Kidney epithelial cell (primary cell): ENCODE measurements around the gene DPYSL5. TPM values are rescaled to one million over a fixed set of nuclear protein-coding genes. Genes with fewer than 3 reads are reported as not detected.

Experiments
- DNase-seq: peaks from one replicate; pipeline ENCODE4 v3.0.0-alpha.2; 2010; ENCODE audit warnings: low read depth
- H3K27me3 ChIP-seq: 2 replicates; pipeline ENCODE4 v1.6.0; 2011; ENCODE audit warnings: low read length; ENCODE audit not compliant: control insufficient read depth, insufficient read depth
- H3K36me3 ChIP-seq: 2 replicates; pipeline ENCODE4 v1.5.1; 2011; ENCODE audit warnings: low read length; ENCODE audit not compliant: control insufficient read depth, insufficient read depth
- H3K4me3 ChIP-seq: 2 replicates; pipeline ENCODE4 v1.5.1; 2011; ENCODE audit warnings: low read depth, mild to moderate bottlenecking, control low read depth, low read length
- total RNA-seq: library from RNA; depleted of rRNA; stranded (reverse); fragments of >200 nt; gene quantifications from 2 replicates; pipeline ENCODE4 v1.2.3, GENCODE V29; 2015
- TF ChIP-seq, protein P1 (sequence below): IDR thresholded peaks from 2 replicates; pipeline ENCODE4 v1.5.1; 2011; ENCODE audit warnings: mild to moderate bottlenecking, moderate library complexity, low read length, control low read depth, inconsistent platforms; ENCODE audit not compliant: insufficient read depth, poor library complexity, severe bottlenecking

DPYSL5 gene
- total RNA-seq, 1 donor from 2014 or later = 1.3 TPM

DNA sequence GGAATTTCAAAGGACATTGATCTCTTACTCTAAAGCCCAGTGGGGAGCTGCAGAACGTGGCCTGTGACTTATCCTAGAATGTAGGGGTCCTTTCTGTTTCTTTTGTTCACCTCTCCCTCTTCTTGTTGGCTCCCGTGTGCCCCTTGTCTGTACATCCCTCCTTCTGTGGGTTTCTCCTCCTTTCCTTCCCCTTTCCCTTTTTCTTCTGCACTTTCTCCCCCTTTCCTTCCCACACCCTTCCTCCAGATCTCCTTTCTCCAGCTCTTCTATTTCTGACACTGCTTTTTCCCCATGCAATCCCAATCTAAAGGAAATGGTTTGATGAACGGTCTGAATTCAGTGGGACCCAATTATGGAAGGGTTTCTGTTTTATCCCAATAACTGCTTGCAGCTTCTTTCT is 87.1 kb downstream of the DPYSL5 start:
- H3K36me3 ChIP-seq = no peaks in the 10 kb centered on the region
- TF ChIP-seq, protein P1, sequence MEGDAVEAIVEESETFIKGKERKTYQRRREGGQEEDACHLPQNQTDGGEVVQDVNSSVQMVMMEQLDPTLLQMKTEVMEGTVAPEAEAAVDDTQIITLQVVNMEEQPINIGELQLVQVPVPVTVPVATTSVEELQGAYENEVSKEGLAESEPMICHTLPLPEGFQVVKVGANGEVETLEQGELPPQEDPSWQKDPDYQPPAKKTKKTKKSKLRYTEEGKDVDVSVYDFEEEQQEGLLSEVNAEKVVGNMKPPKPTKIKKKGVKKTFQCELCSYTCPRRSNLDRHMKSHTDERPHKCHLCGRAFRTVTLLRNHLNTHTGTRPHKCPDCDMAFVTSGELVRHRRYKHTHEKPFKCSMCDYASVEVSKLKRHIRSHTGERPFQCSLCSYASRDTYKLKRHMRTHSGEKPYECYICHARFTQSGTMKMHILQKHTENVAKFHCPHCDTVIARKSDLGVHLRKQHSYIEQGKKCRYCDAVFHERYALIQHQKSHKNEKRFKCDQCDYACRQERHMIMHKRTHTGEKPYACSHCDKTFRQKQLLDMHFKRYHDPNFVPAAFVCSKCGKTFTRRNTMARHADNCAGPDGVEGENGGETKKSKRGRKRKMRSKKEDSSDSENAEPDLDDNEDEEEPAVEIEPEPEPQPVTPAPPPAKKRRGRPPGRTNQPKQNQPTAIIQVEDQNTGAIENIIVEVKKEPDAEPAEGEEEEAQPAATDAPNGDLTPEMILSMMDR = no peak
- H3K4me3 ChIP-seq = no peak overlapping the region
- H3K27me3 ChIP-seq = peaks cover 4% of the 10 kb centered on the region
- no peak for DNase-seq

DNA sequence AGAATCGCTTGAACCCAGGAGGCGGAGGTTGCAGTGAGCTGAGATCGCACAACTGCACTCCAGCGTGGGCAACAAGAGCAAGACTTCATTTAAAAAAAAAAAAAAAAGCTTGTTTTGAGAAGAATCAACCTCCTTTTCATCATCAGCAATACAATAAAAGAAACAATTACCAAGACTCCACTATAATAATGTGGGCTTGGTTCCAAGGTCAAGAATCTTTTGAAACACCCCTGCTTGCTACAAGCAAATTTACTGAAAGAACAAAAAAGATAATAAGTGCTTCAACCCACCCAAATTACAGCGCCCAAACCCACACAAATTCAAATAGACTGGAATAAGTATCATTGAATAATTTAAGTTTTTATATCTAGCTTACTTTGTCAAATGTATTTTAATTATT is 88.9 kb downstream of the DPYSL5 start:
- DNase-seq = no peak
- TF ChIP-seq, protein P1 = no peak

DNA sequence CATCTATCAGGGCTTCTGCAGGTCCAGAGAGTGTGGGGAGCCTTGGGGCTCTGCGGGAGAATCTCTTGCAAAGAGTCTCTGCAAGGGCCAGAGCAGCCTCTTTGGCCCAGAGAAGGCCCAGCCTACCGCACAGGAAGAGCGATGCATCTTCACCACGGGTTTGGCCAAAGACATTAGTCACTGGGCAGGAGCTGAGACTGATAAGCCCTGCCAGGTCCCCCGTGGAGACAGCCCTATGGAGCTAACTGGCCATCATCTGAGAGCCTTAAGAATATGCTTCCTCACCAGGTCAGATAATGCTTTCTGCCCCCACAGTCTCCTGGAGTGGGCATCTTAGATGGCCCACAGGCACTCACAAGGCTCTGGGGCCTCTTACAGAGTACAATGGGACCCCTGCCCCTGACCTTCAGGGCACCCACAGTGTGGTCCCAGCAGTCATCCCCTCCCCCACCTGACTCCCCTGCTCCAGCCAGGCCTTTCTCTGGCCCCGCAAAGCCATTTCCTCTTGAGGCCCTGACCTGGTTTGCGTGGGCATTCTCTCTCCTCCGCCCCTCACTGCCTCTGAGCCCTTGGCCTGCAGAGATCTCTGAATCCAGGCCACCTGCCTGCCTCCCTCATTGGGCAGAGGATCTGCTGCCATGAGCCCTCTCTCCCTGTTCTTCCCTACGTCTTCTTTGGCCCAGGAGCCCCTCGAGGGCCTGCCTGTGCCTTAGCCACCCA is 90.6 kb downstream of the DPYSL5 start:
- Histone ChIP-seq H3K4me3 (no peak overlapping the region), H3K27me3 (peaks cover 13% of the 10 kb centered on the region), H3K36me3 (no peaks in the 10 kb centered on the region)
- TF ChIP-seq, protein P1 = no peak
- DNase-seq = no peak

More for the DNA sequence above, 88.9 kb downstream of the DPYSL5 start:
- H3K4me3 ChIP-seq = no peak overlapping the region
- no peaks in the 10 kb centered on the region for H3K36me3 ChIP-seq
- peaks cover 4% of the 10 kb centered on the region for H3K27me3 ChIP-seq

DNA sequence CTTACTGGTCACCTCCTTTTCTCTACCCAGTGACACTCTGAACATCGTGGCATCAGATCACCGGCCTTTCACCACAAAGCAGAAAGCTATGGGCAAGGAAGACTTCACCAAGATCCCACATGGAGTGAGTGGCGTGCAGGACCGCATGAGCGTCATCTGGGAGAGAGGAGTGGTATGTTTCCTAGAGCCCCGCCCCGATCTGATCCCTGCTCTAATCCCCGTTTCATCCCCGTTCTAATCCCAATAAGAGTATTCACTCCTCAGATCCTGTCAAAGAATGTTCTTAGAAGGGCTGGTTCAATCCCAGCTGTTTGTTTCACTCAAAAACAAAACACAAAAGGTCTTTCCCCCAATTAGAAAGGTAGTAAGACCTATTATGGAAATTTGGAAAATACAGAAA is 92.1 kb downstream of the DPYSL5 start:
- Histone ChIP-seq H3K36me3 (no peaks in the 10 kb centered on the region), H3K27me3 (peaks cover 13% of the 10 kb centered on the region), H3K4me3 (no peak overlapping the region)
- DNase-seq = no peak
- TF ChIP-seq, protein P1 = no peak

DNA sequence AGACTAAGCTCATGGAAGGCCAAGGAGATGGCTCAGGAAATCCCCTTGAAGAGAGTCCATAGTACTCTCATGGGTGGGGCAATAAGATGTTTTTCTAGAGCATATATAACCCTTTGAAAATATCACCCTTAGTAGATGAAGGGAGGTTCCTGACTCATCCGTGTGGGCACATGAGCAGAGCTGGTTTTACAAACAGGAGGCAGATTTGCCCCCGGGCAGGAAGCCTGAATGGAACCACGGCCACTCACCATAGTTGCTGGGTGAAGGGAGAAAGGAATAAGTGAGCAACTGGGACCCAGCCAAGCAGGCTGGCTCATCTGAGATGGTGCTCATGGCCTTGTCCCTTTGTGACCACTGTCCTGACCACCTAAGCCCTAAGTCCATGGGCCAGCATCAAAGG is 93.6 kb downstream of the DPYSL5 start:
- Histone ChIP-seq H3K36me3 (no peaks in the 10 kb centered on the region), H3K27me3 (peaks cover 16% of the 10 kb centered on the region), H3K4me3 (no peak overlapping the region)
- DNase-seq = no peak
- TF ChIP-seq, protein P1 = no peak
